OCI-LY1 (cell line): ENCODE measurements around the gene DDR1.

ENCODE experiments used
- EZH2 ChIP-seq: fragments of 200-600 bp; sonication (generic), shearing (Covaris generic); IDR thresholded peaks from 2 replicates; pipeline ENCODE4 v1.8.0; 2017; ENCODE audit warnings: borderline replicate concordance, mixed run types, mild to moderate bottlenecking, antibody characterized with exemption, low read length, moderate library complexity, mixed read lengths
- TF ChIP-seq, protein P1 (sequence below): fragments of 200-600 bp; sonication (generic), shearing (Covaris generic); IDR thresholded peaks from 2 replicates; pipeline ENCODE4 v1.5.1; 2017; ENCODE audit warnings: mild to moderate bottlenecking, antibody characterized with exemption, low read length, moderate library complexity, mixed read lengths

DNA sequence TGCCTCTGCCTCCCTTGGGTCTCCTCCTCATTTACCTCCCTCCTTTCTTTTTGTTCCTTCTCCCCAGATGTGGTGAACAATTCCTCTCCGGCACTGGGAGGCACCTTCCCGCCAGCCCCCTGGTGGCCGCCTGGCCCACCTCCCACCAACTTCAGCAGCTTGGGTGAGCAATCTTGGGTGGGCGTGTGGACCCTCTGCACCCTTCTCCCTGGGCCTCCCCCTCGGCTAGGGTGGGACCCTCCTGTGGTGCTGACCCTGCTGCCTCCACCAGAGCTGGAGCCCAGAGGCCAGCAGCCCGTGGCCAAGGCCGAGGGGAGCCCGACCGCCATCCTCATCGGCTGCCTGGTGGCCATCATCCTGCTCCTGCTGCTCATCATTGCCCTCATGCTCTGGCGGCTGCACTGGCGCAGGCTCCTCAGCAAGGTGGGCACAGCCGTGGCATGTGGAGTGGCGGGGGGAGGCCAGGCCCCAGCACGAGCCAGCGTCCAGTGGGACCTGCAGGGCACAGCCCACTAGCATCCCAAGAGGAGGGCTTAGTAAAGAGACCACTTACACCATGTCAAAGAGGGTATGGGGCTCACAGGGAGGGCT lies 8.8 kb downstream of the DDR1 start:
- TF ChIP-seq, protein P1, sequence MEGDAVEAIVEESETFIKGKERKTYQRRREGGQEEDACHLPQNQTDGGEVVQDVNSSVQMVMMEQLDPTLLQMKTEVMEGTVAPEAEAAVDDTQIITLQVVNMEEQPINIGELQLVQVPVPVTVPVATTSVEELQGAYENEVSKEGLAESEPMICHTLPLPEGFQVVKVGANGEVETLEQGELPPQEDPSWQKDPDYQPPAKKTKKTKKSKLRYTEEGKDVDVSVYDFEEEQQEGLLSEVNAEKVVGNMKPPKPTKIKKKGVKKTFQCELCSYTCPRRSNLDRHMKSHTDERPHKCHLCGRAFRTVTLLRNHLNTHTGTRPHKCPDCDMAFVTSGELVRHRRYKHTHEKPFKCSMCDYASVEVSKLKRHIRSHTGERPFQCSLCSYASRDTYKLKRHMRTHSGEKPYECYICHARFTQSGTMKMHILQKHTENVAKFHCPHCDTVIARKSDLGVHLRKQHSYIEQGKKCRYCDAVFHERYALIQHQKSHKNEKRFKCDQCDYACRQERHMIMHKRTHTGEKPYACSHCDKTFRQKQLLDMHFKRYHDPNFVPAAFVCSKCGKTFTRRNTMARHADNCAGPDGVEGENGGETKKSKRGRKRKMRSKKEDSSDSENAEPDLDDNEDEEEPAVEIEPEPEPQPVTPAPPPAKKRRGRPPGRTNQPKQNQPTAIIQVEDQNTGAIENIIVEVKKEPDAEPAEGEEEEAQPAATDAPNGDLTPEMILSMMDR: peak; percentile 25; the same call in 1 of the 2 replicates
- no peak for TF ChIP-seq EZH2
